SU-DHL-6 (cell line): Measurements from ENCODE around the gene ATG101.

ENCODE experiments used
- H2AFZ ChIP-seq: fragments of 200-600 bp; sonication (generic); 2 replicates; pipeline ENCODE4 v1.6.1; 2014; ENCODE audit warnings: low read depth, mild to moderate bottlenecking, moderate library complexity, mixed read lengths, antibody characterized with exemption, low read length; ENCODE audit not compliant: severe bottlenecking
- H3F3A ChIP-seq: fragments of 200-600 bp; shearing (Covaris generic); 2 replicates; pipeline ENCODE4 v1.6.0; 2016; ENCODE audit warnings: antibody characterized with exemption, mild to moderate bottlenecking; ENCODE audit not compliant: insufficient read depth
- H3K27ac ChIP-seq: fragments of 200-600 bp; sonication (generic); 2 replicates; pipeline ENCODE4 v1.5.1; 2016; ENCODE audit warnings: low read depth, mild to moderate bottlenecking, low read length, moderate library complexity, mixed read lengths
- H3K27me3 ChIP-seq: fragments of 200-600 bp; sonication (generic), shearing (Covaris generic); 2 replicates; pipeline ENCODE4 v1.6.0; 2014; ENCODE audit warnings: mild to moderate bottlenecking, low read length
- H3K36me3 ChIP-seq: fragments of 200-600 bp; sonication (generic); 2 replicates; pipeline ENCODE4 v1.6.1; 2014; ENCODE audit warnings: mild to moderate bottlenecking, low read length, mixed read lengths
- H3K4me2 ChIP-seq: fragments of 300-600, 200-600 bp; shearing (Covaris generic), sonication (generic); 2 replicates; pipeline ENCODE4 v1.6.0; 2014; ENCODE audit warnings: low read length, low read depth, mild to moderate bottlenecking; ENCODE audit not compliant: poor library complexity, severe bottlenecking
- H3K4me3 ChIP-seq: fragments of 200-600 bp; sonication (generic); 2 replicates; pipeline ENCODE4 v1.5.1; 2014; ENCODE audit warnings: antibody characterized with exemption, low read length, mild to moderate bottlenecking, mixed read lengths; ENCODE audit not compliant: insufficient read depth, poor library complexity, severe bottlenecking
- H3K79me2 ChIP-seq: fragments of 200-600 bp; sonication (generic); 2 replicates; pipeline ENCODE4 v1.6.1; 2014; ENCODE audit warnings: mild to moderate bottlenecking, low read length, moderate library complexity; ENCODE audit not compliant: insufficient read depth
- H3K9ac ChIP-seq: fragments of 200-600 bp; sonication (generic); 2 replicates; pipeline ENCODE4 v1.7.0; 2014; ENCODE audit warnings: mild to moderate bottlenecking, low read length
- H3K9me2 ChIP-seq: fragments of 200-600 bp; sonication (generic); replicated peaks from 2 replicates; pipeline ENCODE4 v1.6.1; 2014; ENCODE audit warnings: low read length; ENCODE audit not compliant: insufficient read depth
- H3K9me3 ChIP-seq: fragments of 200-600 bp; sonication (generic); 2 replicates; pipeline ENCODE4 v1.6.1; 2014; ENCODE audit warnings: low read length, mixed read lengths; ENCODE audit not compliant: insufficient read depth
- H4K20me1 ChIP-seq: fragments of 200-600 bp; sonication (generic); 2 replicates; pipeline ENCODE4 v1.6.1; 2014; ENCODE audit warnings: low read depth, mild to moderate bottlenecking, antibody characterized with exemption, low read length, moderate library complexity, mixed read lengths
- EZH2phosphoT487 ChIP-seq: fragments of 200-600 bp; sonication (generic), shearing (Covaris generic); conservative IDR thresholded peaks from 2 replicates; pipeline ENCODE4 v1.6.1; 2018; ENCODE audit warnings: mild to moderate bottlenecking, antibody characterized with exemption, low read length, moderate library complexity, mixed read lengths
- TF ChIP-seq, protein P1 (sequence below): fragments of 200-600 bp; sonication (generic); IDR thresholded peaks from one replicate; pipeline ENCODE4 v1.5.1; 2017; ENCODE audit warnings: antibody characterized with exemption, mild to moderate bottlenecking, low read length, moderate library complexity; ENCODE audit not compliant: insufficient read depth, poor library complexity, severe bottlenecking

ATG101 gene

DNA sequence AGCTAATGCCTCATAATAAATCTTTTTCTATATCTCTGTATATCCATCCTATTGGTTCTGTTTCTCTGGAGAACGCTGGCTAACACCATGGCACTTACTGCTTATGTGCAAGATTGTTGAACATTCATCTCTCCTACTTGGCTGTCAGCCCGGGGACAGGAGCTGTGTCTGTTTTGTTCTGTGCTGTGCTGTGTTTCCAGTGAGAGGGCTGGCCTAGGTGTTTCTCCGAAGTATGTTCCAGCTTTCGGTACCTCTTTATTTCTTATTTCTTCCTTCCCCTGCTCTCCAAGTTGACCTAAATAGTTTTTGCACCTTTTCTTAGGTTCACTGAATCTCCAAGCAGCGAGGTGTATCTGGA lies 37.4 kb upstream of the ATG101 start:
- H3K9me2 ChIP-seq: no peaks in the 10 kb centered on the region
- peak overlapping the region; percentile 33; the same call in 1 of the 2 replicates for H3K9ac ChIP-seq
- H3K9me3 ChIP-seq: no peaks in the 10 kb centered on the region
- H3K79me2 ChIP-seq: no peaks in the 10 kb centered on the region
- peak overlapping the region; percentile 55 for H2AFZ ChIP-seq
- H3K27ac ChIP-seq: no peak overlapping the region
- H3K27me3 ChIP-seq: no peaks in the 10 kb centered on the region
- peak overlapping the region; percentile 66 for H3K4me2 ChIP-seq
- TF ChIP-seq EZH2phosphoT487: no peak
- TF ChIP-seq, protein P1, sequence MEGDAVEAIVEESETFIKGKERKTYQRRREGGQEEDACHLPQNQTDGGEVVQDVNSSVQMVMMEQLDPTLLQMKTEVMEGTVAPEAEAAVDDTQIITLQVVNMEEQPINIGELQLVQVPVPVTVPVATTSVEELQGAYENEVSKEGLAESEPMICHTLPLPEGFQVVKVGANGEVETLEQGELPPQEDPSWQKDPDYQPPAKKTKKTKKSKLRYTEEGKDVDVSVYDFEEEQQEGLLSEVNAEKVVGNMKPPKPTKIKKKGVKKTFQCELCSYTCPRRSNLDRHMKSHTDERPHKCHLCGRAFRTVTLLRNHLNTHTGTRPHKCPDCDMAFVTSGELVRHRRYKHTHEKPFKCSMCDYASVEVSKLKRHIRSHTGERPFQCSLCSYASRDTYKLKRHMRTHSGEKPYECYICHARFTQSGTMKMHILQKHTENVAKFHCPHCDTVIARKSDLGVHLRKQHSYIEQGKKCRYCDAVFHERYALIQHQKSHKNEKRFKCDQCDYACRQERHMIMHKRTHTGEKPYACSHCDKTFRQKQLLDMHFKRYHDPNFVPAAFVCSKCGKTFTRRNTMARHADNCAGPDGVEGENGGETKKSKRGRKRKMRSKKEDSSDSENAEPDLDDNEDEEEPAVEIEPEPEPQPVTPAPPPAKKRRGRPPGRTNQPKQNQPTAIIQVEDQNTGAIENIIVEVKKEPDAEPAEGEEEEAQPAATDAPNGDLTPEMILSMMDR: no peak
- no peaks in the 10 kb centered on the region for H3K36me3 ChIP-seq
- H3K4me3 ChIP-seq: peak overlapping the region; percentile 13
- no peaks in the 10 kb centered on the region for H4K20me1 ChIP-seq
- peaks cover 23% of the 10 kb centered on the region for H3F3A ChIP-seq

DNA sequence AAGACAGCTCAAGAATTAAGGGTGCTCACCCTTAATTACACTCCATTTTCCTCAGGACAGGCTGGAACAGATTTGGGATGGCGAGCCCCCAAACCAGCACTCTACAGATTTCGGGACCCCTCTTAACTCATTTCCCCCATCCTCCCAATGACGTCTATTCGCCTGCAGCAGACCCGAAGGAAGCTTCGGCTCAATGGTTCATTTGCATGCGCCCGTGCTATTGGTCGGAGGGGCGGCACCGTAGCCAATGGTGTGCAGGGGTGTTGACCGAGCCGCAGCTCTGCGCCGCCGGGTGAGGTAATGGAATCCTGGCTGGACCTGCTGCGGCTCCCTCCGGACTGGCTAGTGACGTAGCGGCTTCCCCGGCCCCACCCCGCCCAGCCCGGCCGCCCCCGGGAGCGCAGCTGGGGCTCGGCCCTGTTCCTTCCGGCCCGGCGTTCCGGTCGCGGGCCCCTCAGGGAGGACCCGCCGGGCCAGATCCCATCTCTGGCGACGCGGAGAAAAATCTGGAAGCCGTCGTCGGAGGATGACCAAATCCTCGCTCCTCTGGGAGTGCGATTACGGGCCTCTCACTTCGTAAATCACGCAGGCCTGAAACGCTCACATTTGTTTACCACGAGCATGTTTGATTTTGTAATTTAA lies 36.9 kb upstream of the ATG101 start:
- no peaks in the 10 kb centered on the region for H3K36me3 ChIP-seq
- H3K9me3 ChIP-seq: no peaks in the 10 kb centered on the region
- H3K4me3 ChIP-seq: peak overlapping the region; percentile 40
- no peaks in the 10 kb centered on the region for H4K20me1 ChIP-seq
- no peaks in the 10 kb centered on the region for H3K79me2 ChIP-seq
- H3K9me2 ChIP-seq: no peaks in the 10 kb centered on the region
- H3K4me2 ChIP-seq: peak overlapping the region; percentile 66
- peak overlapping the region; percentile 33 for H3K9ac ChIP-seq
- H3F3A ChIP-seq: peaks cover 23% of the 10 kb centered on the region
- no peaks in the 10 kb centered on the region for H3K27me3 ChIP-seq
- no peak overlapping the region for H3K27ac ChIP-seq
- TF ChIP-seq EZH2phosphoT487: no peak
- TF ChIP-seq, protein P1: no peak
- peak overlapping the region; percentile 55 for H2AFZ ChIP-seq

DNA sequence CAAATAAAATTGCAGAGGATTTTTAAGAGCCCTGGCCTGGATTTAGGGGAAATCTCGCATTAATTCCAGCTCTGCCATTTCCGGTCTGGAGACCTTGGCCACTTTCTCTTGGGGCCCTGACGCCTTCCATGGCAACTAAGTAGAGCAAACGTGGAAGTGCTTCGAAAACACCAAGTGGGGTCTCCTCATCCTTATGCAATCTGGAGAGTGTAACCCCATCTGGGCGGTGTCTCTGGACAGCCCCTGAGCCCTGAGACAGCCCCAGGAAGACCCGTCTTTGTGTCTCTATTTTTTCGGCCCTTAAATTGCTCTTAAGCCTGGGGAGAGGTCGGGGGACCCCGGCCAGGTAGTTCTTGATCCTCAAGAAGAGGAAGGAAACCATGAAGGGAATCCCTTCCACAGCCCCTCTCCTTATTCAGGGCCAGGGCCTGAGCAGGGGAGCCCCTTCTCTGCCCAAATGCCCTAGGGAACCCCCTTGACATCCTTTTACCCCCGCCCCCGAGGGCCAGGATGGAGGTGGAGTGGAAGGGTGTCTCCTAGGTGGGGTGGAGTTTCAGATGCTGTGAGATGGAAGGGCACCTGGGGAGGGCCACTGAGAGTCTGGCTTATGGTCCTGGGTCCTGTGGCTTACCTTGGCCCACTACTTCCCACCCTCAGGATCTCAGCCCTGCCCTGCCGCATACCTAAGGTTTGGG lies 36.2 kb upstream of the ATG101 start:
- H3K27ac ChIP-seq: no peak overlapping the region
- H3K27me3 ChIP-seq: no peaks in the 10 kb centered on the region

More for the DNA sequence above, 36.2 kb upstream of the ATG101 start:
- peak overlapping the region; percentile 55 for H2AFZ ChIP-seq
- H3K9me2 ChIP-seq: no peaks in the 10 kb centered on the region
- no peaks in the 10 kb centered on the region for H4K20me1 ChIP-seq
- H3K79me2 ChIP-seq: no peaks in the 10 kb centered on the region
- H3K9me3 ChIP-seq: no peaks in the 10 kb centered on the region
- TF ChIP-seq, protein P1: no peak
- TF ChIP-seq EZH2phosphoT487: no peak
- no peaks in the 10 kb centered on the region for H3K36me3 ChIP-seq
- H3K9ac ChIP-seq: peak overlapping the region; percentile 30
- peaks cover 23% of the 10 kb centered on the region for H3F3A ChIP-seq
- H3K4me2 ChIP-seq: peak overlapping the region; percentile 66
- peak overlapping the region; percentile 40 for H3K4me3 ChIP-seq
